Gastroesophageal sphincter (tissue), 4 donors: Measurements from ENCODE around the gene TMEM131. TPM values are rescaled to one million over a fixed set of nuclear protein-coding genes. Genes with fewer than 3 reads are reported as not detected.

Experiments
- ATAC-seq: fragments of 150-250 bp; one replicate; pipeline ENCODE4 v1.9.1; 2016; ENCODE audit warnings: mild to moderate bottlenecking, moderate library complexity
- H3K27ac ChIP-seq, 4 donors: fragments of 200-600 bp; sonication (generic) in 3 of 4; 1 replicate in 3 of 4; 2 replicates in 1 of 4; pipeline ENCODE4 v1.5.1; 2016 to 2019
- H3K27me3 ChIP-seq: fragments of 200-600 bp; sonication (generic); one replicate; pipeline ENCODE4 v1.5.1; 2019
- H3K36me3 ChIP-seq, 2 donors: fragments of 200-600 bp; sonication (generic); one replicate each; pipeline ENCODE4 v1.5.1; 2019; ENCODE audit warnings: control low read depth in 1 of 2
- H3K4me1 ChIP-seq, 3 donors: fragments of 200-600 bp; sonication (generic); 1 replicate in 2 of 3; 2 replicates in 1 of 3; pipeline ENCODE4 v1.5.1; 2016 to 2019; ENCODE audit warnings: control low read depth in 2 of 3
- H3K4me3 ChIP-seq, 2 donors: fragments of 200-600 bp; sonication (generic); one replicate each; pipeline ENCODE4 v1.5.1; 2019; ENCODE audit warnings: mild to moderate bottlenecking in 1 of 2, moderate library complexity in 1 of 2
- H3K9me3 ChIP-seq, 3 donors: fragments of 200-600 bp; sonication (generic); one replicate each; pipeline ENCODE4 v1.5.1; 2017 to 2019; ENCODE audit warnings: control low read depth in 2 of 3
- CTCF ChIP-seq, 4 experiments: fragments of 200-600 bp in 2 of 4; fragments of 450-650 bp in 2 of 4; sonication (generic) in 1 of 4; IDR thresholded peaks; one replicate each; pipeline ENCODE4 v1.5.1; 2017 to 2019; ENCODE audit warnings: antibody characterized with exemption in 4 of 4, mild to moderate bottlenecking in 2 of 4, moderate library complexity in 2 of 4
- EP300 ChIP-seq: sonication (generic); formaldehyde crosslinking; IDR thresholded peaks from one replicate; pipeline ENCODE4 v1.6.1; 2017; ENCODE audit warnings: antibody characterized with exemption, mild to moderate bottlenecking
- POLR2A ChIP-seq, 2 donors: fragments of 450-650 bp; IDR thresholded peaks; one replicate each; pipeline ENCODE4 v1.6.1; 2017; ENCODE audit warnings: antibody characterized with exemption in 2 of 2, mild to moderate bottlenecking in 2 of 2, moderate library complexity in 1 of 2
- POLR2AphosphoS5 ChIP-seq: sonication (generic); formaldehyde crosslinking; IDR thresholded peaks from one replicate; pipeline ENCODE4 v1.6.1; 2017; ENCODE audit warnings: antibody characterized with exemption
- WGBS, 2 donors: methylation state at CpG; one replicate each; pipeline ENCODE4 v1.1.5; 2018; ENCODE audit warnings: low coverage in 1 of 2; 5-methylcytosine and 5-hydroxymethylcytosine counted together
- total RNA-seq, 4 donors: library from RNA; depleted of rRNA; stranded (reverse); fragments of >200 nt; gene quantifications; one replicate each; pipeline ENCODE4 v1.1.0, GENCODE V29; 2016

The TMEM131 gene
- total RNA-seq, 4 donors from 2014 or later: 32.0 to 46.4 (median 33.9) TPM

- no peak for ATAC-seq
- no peak overlapping the region for H3K27ac ChIP-seq
- H3K36me3 ChIP-seq: no peaks in the 10 kb centered on the region
- WGBS, 2 donors: 93 to 100% methylated on average over 6 to 7 of the region's 44 CpGs
- H3K4me1 ChIP-seq: no peaks in the 10 kb centered on the region
- H3K27me3 ChIP-seq: no peaks in the 10 kb centered on the region
- TF ChIP-seq POLR2A (IDR thresholded peaks at IDR 0.05) (no peak), EP300 (no peak), POLR2AphosphoS5 (no peak), CTCF (IDR thresholded peaks at IDR 0.05) (no peak)
- H3K4me3 ChIP-seq: no peak overlapping the region
- H3K9me3 ChIP-seq: peaks cover 0 to 16% (median 0%) of the 10 kb centered on the region in 3 donors
These were observed 261.4 kb downstream of the TMEM131 start for GRCh38 chr2:97734061-97735051.

DNA sequence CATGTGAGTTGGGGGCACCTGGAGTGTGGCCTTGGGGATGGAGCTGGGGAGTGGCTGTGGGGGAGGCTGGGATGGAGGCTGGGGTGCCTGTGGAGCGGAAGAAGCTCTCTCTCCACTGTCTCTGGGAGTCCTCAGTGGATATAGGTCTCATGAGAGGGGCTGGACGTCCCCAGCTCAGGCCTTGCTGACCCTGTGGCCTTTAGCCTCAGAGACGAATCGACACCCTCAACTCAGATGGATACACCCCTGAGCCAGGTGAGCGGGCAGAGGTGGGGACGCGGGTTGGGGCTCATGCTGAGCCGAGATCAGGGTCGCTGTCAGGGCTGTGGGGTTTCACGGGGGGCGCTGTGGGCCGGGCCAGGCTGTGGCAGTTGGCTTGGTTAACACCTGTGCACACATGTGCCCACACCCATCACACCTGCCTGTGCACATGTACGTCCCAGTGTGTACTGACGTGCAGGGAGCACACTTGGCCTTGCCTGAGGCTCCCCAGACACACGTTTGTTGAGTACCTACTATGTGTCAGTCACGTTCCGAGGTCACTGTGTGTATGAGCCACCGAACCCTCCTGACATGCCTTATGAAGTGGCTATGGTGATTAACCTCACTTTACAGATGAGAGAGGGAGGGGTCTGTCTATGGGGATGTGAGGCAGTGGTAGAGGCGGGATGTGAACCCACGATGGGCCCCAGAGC lies 262.3 kb downstream of the TMEM131 start:
- H3K4me3 ChIP-seq: no peak overlapping the region
- 85% methylated on average over 3 of the region's 20 CpGs; no CpG with 5 or more reads in 1 of the 2 donors for WGBS, 2 donors
- no peaks in the 10 kb centered on the region for H3K36me3 ChIP-seq
- no peak for TF ChIP-seq POLR2AphosphoS5
- TF ChIP-seq CTCF (IDR thresholded peaks at IDR 0.05): no peak
- no peak for TF ChIP-seq POLR2A (IDR thresholded peaks at IDR 0.05)
- TF ChIP-seq EP300: no peak
- no peak overlapping the region for H3K27ac ChIP-seq
- no peaks in the 10 kb centered on the region for H3K27me3 ChIP-seq
- no peak for ATAC-seq
- H3K4me1 ChIP-seq: no peaks in the 10 kb centered on the region
- H3K9me3 ChIP-seq: peaks cover 0 to 16% (median 0%) of the 10 kb centered on the region in 3 donors

DNA sequence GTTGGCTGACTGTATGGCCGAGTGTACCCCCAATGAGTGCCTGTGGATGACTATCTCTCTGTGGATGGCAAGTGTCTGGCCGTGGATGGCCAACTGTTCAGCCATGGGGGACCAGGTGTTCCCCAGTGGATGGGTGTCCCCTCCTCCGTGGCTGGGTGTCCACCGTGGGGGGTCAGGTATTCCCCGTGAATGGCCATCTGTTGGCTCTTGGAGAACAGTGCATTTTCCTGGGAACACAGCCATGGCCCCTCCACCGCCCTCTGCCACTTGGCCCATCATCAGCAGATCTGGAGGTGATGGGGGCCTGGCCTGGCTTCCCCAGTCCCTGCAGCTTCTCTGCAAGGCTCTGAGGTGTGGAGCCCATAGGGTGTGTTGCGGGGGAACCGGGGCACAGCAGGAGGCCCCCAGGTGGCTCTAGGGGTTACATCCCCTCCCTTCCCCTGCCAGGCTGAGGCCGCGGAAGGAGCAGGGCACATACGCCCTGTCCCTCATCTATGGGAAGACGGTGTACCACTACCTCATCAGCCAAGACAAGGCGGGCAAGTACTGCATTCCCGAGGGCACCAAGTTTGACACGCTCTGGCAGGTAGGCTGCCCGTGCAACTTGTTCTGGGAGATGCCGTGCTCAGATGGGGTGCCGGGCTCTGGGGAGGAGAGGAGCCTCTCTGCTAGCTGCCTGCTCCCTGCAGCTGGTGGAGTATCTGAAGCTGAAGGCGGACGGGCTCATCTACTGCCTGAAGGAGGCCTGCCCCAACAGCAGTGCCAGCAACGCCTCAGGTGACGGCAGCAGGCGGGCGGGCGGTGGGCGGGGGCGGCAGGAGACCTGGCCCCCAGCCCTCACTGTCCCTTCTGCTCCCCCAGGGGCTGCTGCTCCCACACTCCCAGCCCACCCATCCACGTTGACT lies 263.1 kb downstream of the TMEM131 start:
- ATAC-seq: no peak
- Histone ChIP-seq H3K9me3 (peaks cover 0 to 16% (median 0%) of the 10 kb centered on the region in 3 donors), H3K4me3 (no peak overlapping the region), H3K36me3 (no peaks in the 10 kb centered on the region), H3K27ac (no peak overlapping the region), H3K4me1 (no peaks in the 10 kb centered on the region), H3K27me3 (no peaks in the 10 kb centered on the region)
- WGBS, 2 donors: 82% methylated on average over 4 of the region's 28 CpGs; no CpG with 5 or more reads in 1 of the 2 donors
- TF ChIP-seq POLR2A (IDR thresholded peaks at IDR 0.05) (no peak), CTCF (IDR thresholded peaks at IDR 0.05) (no peak), EP300 (no peak), POLR2AphosphoS5 (no peak)

DNA sequence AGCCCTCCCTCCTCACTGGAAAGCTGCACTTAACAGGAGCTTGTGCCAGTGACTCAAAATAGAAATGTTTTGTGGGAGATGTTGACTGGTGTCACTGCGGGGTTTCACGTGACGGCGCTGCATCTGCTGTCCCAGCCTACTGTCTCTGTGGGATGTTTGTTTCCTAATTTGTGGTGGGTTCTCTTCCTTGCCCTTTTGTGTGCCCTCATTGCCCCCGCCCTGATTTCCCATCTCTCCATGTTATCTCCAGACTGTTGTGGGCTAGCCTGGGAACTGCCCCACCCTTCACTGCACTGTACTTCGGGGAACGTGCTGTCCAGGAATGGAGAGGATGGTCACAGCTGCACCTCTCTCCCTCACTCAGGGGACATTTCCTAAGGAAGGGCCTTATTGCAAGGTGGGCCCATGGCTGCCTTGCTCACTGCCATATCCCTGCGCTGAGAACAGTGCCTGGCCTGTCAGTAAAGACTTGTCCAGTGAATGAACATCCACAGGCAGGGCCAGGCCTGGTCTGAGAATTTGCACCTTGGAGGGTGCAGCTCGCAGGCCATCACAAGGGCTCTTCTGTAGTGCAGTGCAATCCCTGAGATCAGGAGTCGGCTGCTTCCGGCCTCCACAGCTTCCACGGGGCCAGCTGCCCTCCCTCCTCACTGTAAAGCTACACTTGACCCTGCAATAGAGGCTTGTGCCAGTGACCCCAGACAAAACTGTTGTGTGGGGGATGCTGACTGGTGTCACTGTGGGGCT lies 264.3 kb downstream of the TMEM131 start:
- TF ChIP-seq EP300 (no peak), POLR2AphosphoS5 (no peak), POLR2A (IDR thresholded peaks at IDR 0.05) (no peak), CTCF (IDR thresholded peaks at IDR 0.05) (no peak)
- H3K27me3 ChIP-seq: no peaks in the 10 kb centered on the region
- ATAC-seq: no peak
- no peak overlapping the region for H3K27ac ChIP-seq
- H3K4me1 ChIP-seq: no peaks in the 10 kb centered on the region
- peaks cover 0 to 16% (median 0%) of the 10 kb centered on the region in 3 donors for H3K9me3 ChIP-seq
- H3K36me3 ChIP-seq: no peaks in the 10 kb centered on the region
- 87 to 95% methylated on average over 3 to 5 of the region's 12 CpGs for WGBS, 2 donors
- H3K4me3 ChIP-seq: no peak overlapping the region
